ENCODE data around the gene OR4C3.
"Not testable (repeated sequence)": the region's sequence is repeated elsewhere in the genome, so short reads cannot be mapped to it uniquely, and the experiment has no call there.

The OR4C3 gene

GRCh38 chr11:48324620-48325019 lies at the start of gene OR4C3:
Gene OR4C3, plus strand, starts transcription at chr11:48324920. Its CDS starts 102 bp downstream, at chr11:48325022.
- not testable (repeated sequence) for DNase-seq

- no peak for DNase-seq
Measured at GRCh38 chr11:48305923-48306322, 18.8 kb upstream of the OR4C3 start, which contains the start of gene OR4S1. Gene OR4S1, plus strand, starts transcription at chr11:48306223. Its CDS starts 0 bp downstream, at chr11:48306223.

DNA sequence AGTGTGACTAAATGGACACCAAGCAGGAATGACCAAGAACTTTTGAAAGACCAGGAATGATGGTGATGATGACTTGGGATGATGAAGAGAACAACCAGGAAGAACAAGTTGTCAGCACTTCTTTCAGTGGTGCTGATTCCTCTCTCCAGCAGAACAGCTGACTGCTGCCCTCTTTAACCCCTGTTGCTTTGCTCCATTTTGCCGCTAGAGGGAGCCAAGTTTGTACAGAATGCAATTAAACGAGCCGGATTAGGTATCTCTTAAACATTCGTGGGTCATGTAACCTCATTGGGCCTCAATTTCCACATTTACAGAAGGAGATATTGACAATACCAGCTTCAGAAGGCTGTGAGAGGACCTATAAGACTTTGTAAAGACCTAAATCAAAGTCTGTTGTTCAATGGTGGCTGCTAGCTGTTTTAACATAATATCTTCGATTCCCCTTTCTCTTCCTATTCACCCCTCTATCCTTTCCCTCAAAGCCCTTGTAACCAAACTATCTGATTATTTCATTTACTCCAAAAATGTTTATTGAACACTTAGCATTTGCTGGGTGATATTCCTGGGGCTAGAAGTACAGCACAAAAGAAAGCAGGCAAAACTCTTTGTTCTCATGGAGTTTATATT lies 16.8 kb upstream of the OR4C3 start:
- peak; percentile 63 for DNase-seq

DNA sequence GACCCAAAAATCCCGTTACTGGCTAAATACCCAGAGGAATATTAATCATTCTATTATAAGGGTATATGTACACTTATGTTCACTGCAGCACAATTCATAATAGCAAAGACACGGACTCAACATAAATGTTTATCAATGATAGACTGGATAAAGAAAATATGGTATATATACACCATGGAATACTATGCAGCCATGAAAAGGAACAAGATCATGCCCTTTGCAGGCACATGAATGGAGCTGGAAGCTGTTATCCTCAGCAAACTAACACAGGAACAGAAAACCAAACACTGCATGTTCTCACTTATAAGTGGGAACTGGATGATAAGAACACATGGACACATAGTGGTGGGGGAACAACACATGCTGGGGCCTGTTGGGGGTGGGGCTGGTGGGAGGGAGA lies 11.1 kb upstream of the OR4C3 start:
- not testable (repeated sequence) for DNase-seq

GRCh38 chr11:48319813-48320212 lies 4.9 kb upstream of the OR4C3 start:
- DNase-seq: not testable (repeated sequence)

GRCh38 chr11:48341466-48341865 lies 16.7 kb downstream of the OR4C3 start:
- DNase-seq: no peak

GRCh38 chr11:48342505-48342904 lies 17.8 kb downstream of the OR4C3 start:
- DNase-seq: not testable (repeated sequence)

DNA sequence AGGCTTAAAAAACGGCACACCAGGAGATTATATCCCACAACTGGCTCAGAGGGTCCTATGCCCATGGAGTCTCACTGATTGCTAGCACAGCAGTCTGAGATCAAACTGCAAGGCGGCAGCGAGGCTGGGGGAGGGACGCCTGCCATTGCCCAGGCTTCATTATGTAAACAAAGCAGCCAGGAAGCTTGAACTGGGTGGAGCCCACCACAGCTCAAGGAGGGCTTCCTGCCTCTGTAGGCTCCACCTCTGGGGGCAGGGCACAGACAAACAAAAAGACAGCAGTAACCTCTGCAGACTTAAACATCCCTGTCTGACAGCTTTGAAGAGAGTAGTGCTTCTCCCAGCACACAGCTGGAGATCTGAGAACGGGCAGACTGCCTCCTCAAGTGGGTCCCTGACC lies 21.6 kb downstream of the OR4C3 start:
- DNase-seq: not testable (repeated sequence)

DNA sequence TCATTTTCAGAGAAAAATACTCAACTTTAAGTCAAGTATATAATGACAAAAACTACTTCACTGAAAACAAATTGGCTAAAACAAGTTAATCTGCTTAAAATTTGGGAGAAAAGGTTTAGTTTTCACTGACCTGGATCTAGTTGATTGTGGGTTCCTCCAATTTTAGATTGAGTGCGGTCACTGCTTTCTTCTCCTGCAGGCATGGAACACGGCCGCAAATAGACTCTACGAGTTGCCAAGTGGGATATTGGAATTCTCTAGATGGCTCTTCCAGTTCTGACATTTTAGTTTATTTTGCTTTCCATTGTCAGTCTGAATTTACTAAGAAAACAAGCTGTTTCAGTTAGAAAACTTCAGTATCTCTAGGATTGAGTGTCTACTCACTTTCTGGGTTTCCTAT lies 29.3 kb downstream of the OR4C3 start:
- no peak for DNase-seq

DNA sequence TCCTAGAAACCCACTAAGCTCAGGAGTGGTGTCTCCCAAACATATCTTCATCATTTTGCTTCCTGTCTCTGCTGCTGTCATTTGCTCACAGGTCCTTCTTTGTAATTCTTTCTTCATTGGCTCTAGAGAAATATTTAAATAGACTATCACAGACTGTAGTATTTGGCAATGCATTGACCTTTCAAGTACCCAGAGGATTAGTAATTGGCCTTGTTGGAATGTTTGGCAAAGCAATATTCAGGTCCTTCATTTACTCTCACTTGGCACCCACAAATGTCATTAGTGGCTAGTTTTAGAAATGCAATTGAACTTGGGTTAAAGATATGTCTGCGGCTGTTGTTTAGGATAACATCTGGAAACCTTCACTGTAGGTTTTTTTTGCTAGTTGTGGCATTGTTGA lies 30.0 kb downstream of the OR4C3 start:
- DNase-seq: no peak

GRCh38 chr11:48361289-48361688 lies 36.6 kb downstream of the OR4C3 start:
- DNase-seq: not testable (repeated sequence)

GRCh38 chr11:48366365-48366764 lies 41.6 kb downstream of the OR4C3 start, which contains the start of gene OR4C5:
Gene OR4C5, minus strand, starts transcription at chr11:48366465. Its CDS starts 0 bp downstream, at chr11:48366465.
- no peak for DNase-seq
